HCT116 (cell line): ENCODE results near the gene DSG1.

Source experiments
- JUND ChIP-seq: IDR thresholded peaks from 2 replicates; pipeline ENCODE4 v1.6.1; 2012
- POLR2A ChIP-seq: IDR thresholded peaks from 2 replicates; pipeline ENCODE4 v1.7.0; 2011; ENCODE audit warnings: borderline replicate concordance; ENCODE audit not compliant: insufficient read depth, insufficient read length; ENCODE audit errors: extremely low read depth
- TF ChIP-seq, protein P1 (sequence below), 3 experiments: fragments of 200-600 bp in 1 of 3; sonication (generic) in 1 of 3; IDR thresholded peaks in 2 of 3; conservative IDR thresholded peaks in 1 of 3; 2 replicates each; pipeline ENCODE4 v1.5.1; 2012 to 2017; ENCODE audit warnings: low read depth in 2 of 3, low read length in 2 of 3, antibody characterized with exemption in 1 of 3, borderline replicate concordance in 1 of 3, control low read depth in 1 of 3, mild to moderate bottlenecking in 1 of 3, mixed read lengths in 1 of 3, mixed run types in 1 of 3, moderate library complexity in 1 of 3; ENCODE audit not compliant: insufficient read depth in 1 of 3
- TF ChIP-seq, protein P2 (sequence below): IDR thresholded peaks from 2 replicates; pipeline ENCODE4 v1.6.1; 2012; ENCODE audit warnings: low read depth
- TF ChIP-seq, protein P3 (sequence below): IDR thresholded peaks from 2 replicates; pipeline ENCODE4 v1.6.1; 2012

DNA sequence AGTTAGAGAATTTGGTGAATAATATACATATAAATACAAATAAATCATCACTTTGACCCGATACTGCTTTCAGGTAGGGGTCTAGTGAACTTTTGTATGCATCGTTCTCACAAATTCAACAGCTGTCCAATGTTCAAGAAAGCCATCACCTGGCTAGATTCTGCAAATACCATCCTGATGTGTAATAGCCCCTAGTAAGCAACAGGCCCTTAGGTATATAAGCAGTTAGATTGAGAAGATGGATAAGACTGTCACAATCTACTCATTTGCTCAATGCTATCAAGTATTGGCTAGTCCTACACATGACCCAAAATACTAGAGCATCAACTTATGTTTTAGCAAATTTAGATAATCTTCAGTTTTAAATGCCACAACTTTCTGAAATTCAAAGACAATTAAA, 20.7 kb upstream of the DSG1 start:
- TF ChIP-seq, protein P1, sequence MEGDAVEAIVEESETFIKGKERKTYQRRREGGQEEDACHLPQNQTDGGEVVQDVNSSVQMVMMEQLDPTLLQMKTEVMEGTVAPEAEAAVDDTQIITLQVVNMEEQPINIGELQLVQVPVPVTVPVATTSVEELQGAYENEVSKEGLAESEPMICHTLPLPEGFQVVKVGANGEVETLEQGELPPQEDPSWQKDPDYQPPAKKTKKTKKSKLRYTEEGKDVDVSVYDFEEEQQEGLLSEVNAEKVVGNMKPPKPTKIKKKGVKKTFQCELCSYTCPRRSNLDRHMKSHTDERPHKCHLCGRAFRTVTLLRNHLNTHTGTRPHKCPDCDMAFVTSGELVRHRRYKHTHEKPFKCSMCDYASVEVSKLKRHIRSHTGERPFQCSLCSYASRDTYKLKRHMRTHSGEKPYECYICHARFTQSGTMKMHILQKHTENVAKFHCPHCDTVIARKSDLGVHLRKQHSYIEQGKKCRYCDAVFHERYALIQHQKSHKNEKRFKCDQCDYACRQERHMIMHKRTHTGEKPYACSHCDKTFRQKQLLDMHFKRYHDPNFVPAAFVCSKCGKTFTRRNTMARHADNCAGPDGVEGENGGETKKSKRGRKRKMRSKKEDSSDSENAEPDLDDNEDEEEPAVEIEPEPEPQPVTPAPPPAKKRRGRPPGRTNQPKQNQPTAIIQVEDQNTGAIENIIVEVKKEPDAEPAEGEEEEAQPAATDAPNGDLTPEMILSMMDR (IDR thresholded peaks at IDR 0.05 in 2 of 3, conservative IDR thresholded peaks at IDR 0.05 in 1 of 3; ENCODE audit: borderline replicate concordance in 1 of 3, insufficient read depth in 1 of 3, low read depth in 2 of 3, low read length in 2 of 3): no peak
- TF ChIP-seq, protein P2, sequence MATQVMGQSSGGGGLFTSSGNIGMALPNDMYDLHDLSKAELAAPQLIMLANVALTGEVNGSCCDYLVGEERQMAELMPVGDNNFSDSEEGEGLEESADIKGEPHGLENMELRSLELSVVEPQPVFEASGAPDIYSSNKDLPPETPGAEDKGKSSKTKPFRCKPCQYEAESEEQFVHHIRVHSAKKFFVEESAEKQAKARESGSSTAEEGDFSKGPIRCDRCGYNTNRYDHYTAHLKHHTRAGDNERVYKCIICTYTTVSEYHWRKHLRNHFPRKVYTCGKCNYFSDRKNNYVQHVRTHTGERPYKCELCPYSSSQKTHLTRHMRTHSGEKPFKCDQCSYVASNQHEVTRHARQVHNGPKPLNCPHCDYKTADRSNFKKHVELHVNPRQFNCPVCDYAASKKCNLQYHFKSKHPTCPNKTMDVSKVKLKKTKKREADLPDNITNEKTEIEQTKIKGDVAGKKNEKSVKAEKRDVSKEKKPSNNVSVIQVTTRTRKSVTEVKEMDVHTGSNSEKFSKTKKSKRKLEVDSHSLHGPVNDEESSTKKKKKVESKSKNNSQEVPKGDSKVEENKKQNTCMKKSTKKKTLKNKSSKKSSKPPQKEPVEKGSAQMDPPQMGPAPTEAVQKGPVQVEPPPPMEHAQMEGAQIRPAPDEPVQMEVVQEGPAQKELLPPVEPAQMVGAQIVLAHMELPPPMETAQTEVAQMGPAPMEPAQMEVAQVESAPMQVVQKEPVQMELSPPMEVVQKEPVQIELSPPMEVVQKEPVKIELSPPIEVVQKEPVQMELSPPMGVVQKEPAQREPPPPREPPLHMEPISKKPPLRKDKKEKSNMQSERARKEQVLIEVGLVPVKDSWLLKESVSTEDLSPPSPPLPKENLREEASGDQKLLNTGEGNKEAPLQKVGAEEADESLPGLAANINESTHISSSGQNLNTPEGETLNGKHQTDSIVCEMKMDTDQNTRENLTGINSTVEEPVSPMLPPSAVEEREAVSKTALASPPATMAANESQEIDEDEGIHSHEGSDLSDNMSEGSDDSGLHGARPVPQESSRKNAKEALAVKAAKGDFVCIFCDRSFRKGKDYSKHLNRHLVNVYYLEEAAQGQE: no peak
- TF ChIP-seq, protein P3, sequence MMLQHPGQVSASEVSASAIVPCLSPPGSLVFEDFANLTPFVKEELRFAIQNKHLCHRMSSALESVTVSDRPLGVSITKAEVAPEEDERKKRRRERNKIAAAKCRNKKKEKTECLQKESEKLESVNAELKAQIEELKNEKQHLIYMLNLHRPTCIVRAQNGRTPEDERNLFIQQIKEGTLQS: no peak
- TF ChIP-seq POLR2A (no peak), JUND (no peak)
